HG03159 (cell line): ENCODE measurements around the gene LZTS3.
"Not testable (repeated sequence)": the region's sequence is repeated elsewhere in the genome, so short reads cannot be mapped to it uniquely, and the experiment has no call there.

Experiments used
- ATAC-seq: cut with Tn5 transposase; IDR thresholded peaks from one replicate; pipeline ENCODE4 v1.9.1; 2021; ENCODE audit warnings: mild to moderate bottlenecking, moderate library complexity; ENCODE audit not compliant: unreplicated experiment

The LZTS3 gene

DNA sequence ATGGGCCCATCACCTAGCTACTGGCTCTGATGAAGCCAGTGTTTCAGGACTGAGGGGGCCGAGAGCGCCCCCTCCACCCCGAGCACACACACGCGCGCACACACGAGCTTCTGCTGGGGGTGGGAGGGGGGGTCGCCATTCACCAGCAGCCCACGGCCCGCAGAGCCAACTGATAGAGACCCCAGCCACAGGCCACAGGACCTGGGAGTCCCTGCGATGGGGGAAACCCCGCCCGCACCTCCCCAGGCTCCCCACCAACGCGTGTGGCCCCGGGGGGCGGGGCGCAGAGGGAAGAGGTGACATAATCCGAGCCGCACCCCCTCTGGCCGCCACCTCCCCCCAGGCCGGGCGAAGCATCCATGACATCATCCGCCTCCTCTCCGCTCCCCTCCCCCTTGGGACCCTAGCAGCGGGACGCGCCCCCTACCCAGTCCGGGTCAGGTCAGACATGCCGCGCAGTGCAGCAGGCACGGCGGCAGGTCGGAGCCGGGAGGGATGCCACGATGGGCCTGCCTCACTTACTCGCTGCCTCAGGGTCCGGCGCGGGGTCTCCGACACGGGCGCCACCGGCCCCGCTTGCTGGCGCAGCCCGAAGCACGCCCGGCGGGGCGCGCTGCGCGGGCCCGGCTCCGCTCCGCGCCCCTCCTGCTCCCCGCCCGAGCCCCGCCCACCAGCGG is at the start of gene LZTS3:
TSS of gene LZTS3 (minus strand) at position 617 of the 677 bp plus-strand sequence. CDS start 6,386 bp downstream, outside the sequence.
- peak; percentile 76 for ATAC-seq

- ATAC-seq: no peak
Observed at GRCh38 chr20:3221398-3222226, 48.3 kb upstream of the LZTS3 start.

- ATAC-seq: peak; percentile 61
Observed at GRCh38 chr20:3218307-3218988, 45.1 kb upstream of the LZTS3 start.

GRCh38 chr20:3215359-3215917 is 42.1 kb upstream of the LZTS3 start:
- not testable (repeated sequence) for ATAC-seq

DNA sequence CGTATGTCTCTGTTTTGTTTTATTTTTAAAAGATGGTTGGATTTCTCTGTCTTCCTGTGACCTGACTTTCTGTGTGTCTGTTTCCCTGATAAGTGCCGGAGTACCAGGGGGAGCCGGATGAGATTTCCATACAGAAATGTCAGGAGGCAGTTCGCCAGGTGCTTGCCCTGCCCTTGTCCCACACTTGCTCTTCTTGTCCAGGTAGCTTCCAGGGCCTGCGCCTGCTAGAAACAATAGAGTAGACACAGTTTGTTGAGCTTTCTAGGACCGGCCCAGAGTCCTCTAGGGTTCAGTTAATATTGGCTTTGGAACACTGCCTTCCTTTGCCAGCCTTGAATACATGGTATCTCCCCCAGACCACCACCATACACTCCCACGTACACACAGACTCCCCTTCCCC is 39.9 kb upstream of the LZTS3 start:
- ATAC-seq: no peak

- ATAC-seq: no peak
Observed at GRCh38 chr20:3210346-3210745, 37.0 kb upstream of the LZTS3 start.

DNA sequence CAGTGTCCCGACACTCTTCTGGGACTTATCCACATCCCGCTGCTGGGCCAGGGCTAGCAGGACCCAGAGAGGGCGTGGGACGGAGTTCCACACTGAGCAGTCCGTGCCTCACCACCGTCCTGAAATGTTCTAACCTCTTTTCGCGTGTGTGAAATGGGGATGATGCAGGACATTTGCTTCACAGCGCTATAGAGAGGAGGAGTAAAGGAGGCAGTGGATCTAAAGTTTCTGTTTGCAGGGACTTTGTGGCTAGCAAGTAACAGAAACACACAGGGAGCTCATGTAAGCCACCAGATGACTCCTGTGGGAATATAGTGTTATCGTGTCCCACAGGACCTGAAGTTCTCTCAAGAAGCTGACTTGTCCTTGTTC is 36.6 kb upstream of the LZTS3 start:
- ATAC-seq: peak; percentile 6

- ATAC-seq: peak; percentile 39
Observed at GRCh38 chr20:3209257-3209945, 36.1 kb upstream of the LZTS3 start, which contains the start of gene ITPA. ITPA (plus strand) TSS chr20:3209498; CDS start chr20:3209552, 54 bp downstream.

DNA sequence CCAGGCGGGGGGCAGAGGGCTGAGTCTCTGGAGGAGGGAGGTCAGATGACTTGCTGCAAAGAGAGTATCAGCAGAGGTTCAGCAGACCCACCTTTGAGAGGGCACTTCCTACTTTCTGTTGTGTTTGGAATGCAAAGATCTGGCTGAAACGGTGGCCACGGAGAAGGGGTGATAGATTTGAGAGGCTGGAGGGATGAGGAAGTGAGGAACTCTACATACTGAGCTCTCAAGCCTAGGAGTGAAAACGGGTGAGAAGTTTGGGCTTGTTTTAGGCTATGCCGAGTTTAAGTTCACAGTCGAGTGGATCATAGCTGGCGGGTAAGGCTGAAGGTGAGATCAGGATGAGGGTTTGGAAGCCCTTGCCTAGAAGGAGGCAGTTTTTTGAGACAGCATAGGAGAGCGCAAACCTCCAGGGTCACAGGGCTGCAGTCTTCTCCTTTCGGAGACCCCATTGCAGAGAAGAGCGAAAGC is 35.5 kb upstream of the LZTS3 start:
- ATAC-seq: no peak

- peak; percentile 79 for ATAC-seq
Observed at GRCh38 chr20:3204124-3204794, 30.9 kb upstream of the LZTS3 start, which contains the start of gene DDRGK1. DDRGK1 (minus strand) TSS chr20:3204682; CDS start chr20:3204627, 55 bp downstream.

GRCh38 chr20:3203315-3204123 is 30.2 kb upstream of the LZTS3 start:
- peak; percentile 13 for ATAC-seq

DNA sequence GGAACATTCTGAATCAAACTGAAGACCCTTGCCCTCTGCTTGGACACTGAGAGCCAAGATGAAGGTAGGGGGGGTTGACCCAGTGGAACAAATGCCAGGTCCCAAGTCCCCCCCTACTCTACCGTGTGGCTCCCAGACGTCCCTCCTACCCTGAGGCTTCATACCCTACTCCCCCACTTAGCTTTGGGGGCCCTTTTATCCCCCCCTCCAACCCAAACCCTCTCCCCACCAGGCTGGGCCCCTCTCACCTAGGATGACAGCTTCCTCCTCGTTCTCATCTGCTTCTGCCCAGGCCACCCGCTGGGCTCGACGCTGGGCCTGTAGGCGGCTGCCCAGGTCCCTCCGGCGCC is 29.6 kb upstream of the LZTS3 start:
- no peak for ATAC-seq

DNA sequence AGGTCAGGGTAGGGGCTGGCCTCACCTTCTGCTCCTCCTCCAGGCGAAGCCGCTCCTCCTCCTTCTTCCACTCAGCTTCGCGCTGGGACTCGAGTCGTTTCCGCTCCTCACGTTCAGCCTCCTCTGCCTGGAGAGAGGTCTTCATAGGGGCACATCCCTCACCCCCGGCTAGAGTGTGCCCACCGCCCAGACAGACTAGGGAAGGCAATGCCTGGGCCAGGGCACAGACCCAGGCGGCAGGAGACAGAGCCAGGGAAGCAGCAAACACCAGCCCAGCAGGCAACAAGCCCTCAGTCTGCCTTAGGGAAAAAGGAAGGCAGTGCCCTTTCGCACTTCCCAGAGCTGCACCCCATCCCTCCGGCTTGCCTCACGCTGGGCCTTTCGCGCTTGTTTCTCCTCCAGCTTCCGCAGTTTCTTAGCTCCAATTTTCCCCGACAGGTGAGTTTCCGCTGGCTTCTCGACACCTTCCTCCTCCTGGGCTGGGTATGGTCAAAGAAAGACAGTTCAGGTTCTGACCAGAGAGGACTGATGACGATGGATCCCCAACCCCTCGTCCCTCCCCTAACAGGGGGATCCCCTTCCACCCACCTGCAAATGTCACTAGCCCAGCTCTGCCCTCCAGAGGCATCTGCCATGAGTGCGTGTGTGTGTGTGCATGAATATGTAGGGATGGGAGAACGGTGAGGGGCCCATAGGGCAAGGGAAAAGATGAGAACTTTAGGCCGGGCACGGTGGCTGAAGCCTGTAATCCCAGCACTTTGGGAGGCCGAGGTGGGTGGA is 26.8 kb upstream of the LZTS3 start:
- no peak for ATAC-seq

DNA sequence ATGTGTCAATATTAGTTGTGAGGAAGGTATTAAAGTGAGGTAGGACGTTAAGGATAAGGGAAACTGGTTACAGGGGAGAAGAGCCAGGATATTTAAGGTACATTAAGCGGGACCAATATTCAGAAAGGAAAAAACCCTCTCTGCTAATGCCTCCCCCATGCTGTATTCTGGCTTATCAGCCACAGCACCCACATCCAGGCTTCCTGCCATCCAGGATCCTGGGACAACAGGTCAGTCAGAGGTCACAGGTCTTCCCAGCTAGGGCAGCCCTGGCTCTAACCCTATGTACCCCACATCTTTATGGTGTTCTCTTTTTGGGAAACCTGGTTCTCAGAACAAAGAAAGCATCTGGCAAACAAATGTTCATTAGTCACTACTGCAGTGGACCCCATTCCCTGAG is 25.9 kb upstream of the LZTS3 start:
- ATAC-seq: no peak

DNA sequence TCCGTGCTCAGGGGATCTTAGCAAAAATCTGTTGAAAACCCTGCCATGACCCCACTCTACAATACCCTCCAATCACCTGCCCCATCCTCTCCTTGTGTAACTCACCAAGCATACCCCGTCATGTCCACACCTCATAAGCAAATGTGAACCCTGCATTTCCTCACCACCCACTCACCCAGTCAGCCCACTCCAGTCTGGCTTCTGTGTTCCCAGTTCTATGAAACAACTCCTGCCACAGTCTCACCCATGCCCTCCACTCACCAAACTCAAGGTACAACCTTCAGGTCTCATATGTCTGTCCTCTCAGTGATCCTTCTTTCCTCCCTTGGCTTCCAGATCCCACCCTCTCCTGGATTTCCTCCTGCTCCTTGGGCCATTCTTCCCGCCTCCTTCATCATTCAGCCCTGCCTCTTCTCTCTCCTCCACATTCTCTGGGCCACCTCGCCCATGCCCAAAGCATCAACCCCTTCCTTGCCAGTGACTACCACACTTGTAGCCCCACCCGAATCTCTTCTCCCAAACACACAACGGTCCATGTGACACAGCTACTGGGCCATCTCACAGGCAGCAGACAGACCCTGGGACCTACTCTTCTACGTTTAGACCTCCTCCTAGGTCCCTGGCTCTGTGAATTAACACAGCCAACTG is 22.4 kb upstream of the LZTS3 start:
- ATAC-seq: no peak

DNA sequence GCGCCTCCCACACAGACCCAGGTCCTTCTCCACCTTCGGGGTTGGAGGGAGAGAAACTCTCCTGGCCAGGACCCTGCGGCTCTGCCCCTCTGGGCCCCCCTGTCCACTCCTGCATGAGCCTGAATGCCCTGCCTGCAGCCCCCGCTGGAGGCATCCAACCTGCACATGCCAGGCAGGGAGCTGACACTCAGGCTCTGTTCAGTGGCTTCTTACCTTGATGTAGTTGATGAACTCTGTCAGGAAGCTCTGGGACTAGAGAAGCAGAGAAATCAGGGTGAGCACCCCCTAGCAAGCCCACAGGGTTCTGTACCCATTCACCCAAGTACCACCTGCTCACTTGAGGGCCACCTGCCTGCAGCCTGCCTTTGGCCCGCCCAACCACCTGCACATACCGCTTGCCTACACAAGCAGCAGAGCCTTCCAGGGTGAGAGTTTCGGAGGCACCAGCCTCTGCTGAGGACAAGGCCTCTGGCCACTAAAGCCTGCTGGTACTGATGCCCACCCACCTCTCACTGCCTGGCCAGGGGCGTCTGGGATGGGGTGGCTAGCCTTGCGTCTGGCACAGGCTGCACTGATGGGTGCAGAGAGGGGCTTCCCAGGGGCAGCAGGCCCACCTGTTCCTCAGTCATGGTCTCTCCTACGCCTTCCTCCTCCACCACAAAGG is 21.4 kb upstream of the LZTS3 start:
- no peak for ATAC-seq
